Testis (tissue), 2 donors: ENCODE results near the gene CAPN12.
"Not testable (repeated sequence)": the region's sequence is repeated elsewhere in the genome, so short reads cannot be mapped to it uniquely, and the experiment has no call there.

Experiments used
- CTCF ChIP-seq, 3 experiments: fragments of 450-650 bp in 2 of 3; fragments of 200-600 bp in 1 of 3; sonication (generic) in 1 of 3; IDR thresholded peaks; one replicate each; pipeline ENCODE4 v1.5.1; 2016 to 2019; ENCODE audit warnings: antibody characterized with exemption in 3 of 3, mild to moderate bottlenecking in 2 of 3, moderate library complexity in 1 of 3
- POLR2A ChIP-seq: fragments of 450-650 bp; IDR thresholded peaks from one replicate; pipeline ENCODE4 v1.6.1; 2017; ENCODE audit warnings: antibody characterized with exemption, mild to moderate bottlenecking, moderate library complexity

DNA sequence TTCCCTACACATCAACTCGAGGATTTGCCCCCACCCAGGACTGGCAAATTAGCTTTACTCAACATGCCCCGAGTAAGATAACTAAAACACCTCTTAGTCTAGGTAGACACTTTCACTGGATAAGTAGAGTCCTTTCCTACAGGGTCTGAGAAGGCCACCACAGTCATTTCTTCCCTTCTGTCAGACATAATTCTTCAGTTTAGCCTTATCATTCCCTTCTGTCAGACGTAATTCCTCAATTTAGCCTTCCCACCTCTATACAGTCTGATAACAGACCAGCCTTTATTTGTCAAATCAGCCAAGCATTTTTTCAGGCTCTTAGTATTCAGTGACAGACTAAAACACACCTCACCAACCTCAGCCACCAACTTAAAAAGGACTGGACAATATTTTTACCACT is 9.5 kb upstream of the CAPN12 start:
- TF ChIP-seq CTCF (IDR thresholded peaks at IDR 0.05); POLR2A: not testable (repeated sequence)
